Hematopoietic multipotent progenitor cell treated with erythropoietin and hydrocortisone succinate and interleukin-3 and kit ligand, for 8 days (in vitro differentiated cells): ENCODE measurements around the gene RDH11.
"Not testable (repeated sequence)": the region's sequence is repeated elsewhere in the genome, so short reads cannot be mapped to it uniquely, and the experiment has no call there.

ENCODE experiments used
- DNase-seq: peaks from one replicate; pipeline ENCODE4 v3.0.0-alpha.2; 2015

Gene RDH11

DNA sequence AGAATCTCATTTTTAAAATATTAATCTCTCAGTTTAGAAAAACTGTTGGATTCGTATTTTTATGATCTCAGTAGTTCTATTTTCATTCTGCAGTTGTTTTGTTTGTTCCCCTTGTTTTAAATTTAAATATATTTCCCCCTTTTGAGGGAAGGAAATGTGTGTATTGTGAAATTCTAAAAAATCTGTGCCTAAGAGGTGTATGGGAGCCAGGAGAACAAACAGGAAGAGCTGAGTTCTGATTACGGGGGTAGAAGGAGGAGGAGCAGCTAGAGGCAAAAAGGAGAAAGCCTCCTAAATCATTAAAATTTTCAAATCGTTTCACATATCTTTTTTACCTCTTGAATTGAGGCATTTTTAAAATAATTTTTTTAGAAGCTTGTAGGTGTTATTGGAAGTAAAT, 8.4 kb upstream of the RDH11 start:
- DNase-seq = no peak

DNA sequence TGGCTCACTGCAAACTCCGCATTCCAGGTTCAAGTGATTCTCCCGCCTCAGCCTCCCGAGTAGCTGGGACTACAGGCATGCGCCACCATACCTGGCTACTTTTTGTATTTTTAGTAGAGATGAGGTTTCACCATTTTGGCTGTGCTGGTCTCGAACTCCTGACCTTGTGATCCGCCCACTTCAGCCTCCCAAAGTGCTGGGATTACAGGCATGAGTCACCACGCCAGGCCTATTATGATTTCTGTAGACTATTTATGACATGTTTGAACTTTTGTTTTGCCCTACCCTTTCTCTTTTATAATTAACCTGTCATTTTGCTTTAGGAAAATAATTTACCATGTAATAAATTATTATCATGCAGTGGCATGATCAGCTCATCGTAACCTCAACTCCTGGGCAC, 5.9 kb upstream of the RDH11 start, which contains the start of gene RDH12:
RDH12 (plus strand) TSS at position 395 of the 400 bp plus-strand sequence. CDS start 20,757 bp downstream, outside the sequence.
- not testable (repeated sequence) for DNase-seq

GRCh38 chr14:67698179-67698578, 2.6 kb upstream of the RDH11 start:
- no peak for DNase-seq

DNA sequence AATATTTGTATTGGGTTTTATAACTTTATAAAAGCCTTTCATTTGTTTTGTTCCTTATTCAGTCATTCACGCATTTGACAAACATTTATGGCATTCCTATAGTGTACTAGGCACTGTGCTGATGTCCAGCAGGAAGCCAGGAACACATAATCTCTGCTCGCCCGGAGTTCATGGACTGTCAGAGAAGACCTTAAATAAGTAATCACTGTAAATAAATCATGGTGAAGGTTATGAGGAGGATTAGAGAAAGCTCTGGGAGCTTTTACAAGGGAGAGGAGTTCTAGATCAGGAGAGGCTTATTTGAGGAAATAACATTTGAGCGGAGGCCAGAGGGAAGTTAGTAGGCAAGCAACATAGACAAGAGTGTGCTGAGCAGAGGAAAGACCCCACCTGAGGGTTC, 1.4 kb upstream of the RDH11 start:
- no peak for DNase-seq

- peak; percentile 95 for DNase-seq
These were observed 672 bp downstream of the RDH11 start for GRCh38 chr14:67694791-67695393.

- no peak for DNase-seq
These were observed 5.6 kb downstream of the RDH11 start for GRCh38 chr14:67690011-67690410.

DNA sequence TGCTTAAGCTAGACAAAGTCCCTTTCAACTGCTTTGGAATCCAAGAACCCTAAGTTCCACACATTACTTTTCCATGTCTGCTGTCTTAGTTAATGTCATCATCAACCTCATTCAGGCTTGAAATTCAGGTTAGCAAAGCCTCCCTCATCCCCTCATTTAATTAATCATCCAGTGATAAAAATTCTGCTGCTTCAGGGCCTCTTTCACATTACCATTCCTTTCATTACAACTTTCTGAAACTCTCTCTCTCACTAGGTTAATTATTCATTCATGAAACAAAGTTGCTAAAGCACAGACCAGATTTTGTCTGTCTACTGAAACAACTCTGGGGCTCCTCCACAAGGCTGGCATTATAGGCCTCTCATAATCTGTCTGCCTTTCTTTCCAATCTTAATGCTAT, 11.7 kb downstream of the RDH11 start:
- DNase-seq = no peak

DNA sequence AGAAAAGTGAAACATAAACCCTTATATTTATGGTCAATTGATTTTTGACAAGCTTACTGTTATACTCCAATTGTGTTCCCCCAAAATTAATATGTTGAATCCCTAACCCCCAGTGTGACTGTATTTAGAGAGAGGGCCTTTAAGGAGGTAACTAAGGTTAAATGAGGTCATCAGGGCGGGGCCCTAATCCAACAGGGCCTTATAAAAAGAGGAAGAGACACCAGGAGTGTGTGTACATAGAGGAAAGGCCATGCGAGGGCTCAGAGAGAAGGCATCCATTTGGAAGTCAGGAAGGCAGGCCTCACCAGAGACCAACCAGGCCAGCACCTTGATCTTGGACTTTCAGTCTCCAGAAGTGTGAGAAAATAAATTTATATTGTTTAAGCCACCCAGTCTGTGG, 14.6 kb downstream of the RDH11 start:
- DNase-seq = peak; percentile 78

- peak; percentile 94 for DNase-seq
These were observed 15.4 kb downstream of the RDH11 start for GRCh38 chr14:67680121-67680602.

GRCh38 chr14:67679006-67679405, 16.6 kb downstream of the RDH11 start:
- peak; percentile 57 for DNase-seq

GRCh38 chr14:67675219-67675582, 20.4 kb downstream of the RDH11 start:
- peak; percentile 32 for DNase-seq

- peak; percentile 78 for DNase-seq
These were observed 20.9 kb downstream of the RDH11 start, which contains the start of gene VTI1B for GRCh38 chr14:67674480-67675218. Gene VTI1B, minus strand, starts transcription at chr14:67674632. Its CDS starts 143 bp downstream, at chr14:67674489.

DNA sequence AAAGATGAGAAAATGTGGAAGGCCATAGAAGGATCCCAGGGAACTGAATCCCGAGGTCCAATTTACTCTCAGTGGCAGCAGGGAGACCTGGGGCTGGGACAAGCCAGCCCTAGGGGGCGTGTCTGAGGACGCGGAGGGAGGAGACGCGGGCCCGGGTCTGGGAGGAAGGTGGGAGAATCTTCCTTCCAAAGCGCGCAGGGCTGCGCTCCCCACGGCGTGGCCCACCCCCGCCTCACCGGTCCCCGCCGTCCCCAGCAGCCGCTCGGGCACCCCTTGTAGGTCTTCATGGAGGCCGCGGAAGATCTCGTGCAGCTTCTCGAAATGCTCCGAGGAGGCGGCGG, 21.5 kb downstream of the RDH11 start:
- DNase-seq = peak; percentile 70

GRCh38 chr14:67673451-67673850, 22.1 kb downstream of the RDH11 start:
- DNase-seq = no peak

- DNase-seq = no peak
These were observed 27.0 kb downstream of the RDH11 start for GRCh38 chr14:67668559-67668958.

DNA sequence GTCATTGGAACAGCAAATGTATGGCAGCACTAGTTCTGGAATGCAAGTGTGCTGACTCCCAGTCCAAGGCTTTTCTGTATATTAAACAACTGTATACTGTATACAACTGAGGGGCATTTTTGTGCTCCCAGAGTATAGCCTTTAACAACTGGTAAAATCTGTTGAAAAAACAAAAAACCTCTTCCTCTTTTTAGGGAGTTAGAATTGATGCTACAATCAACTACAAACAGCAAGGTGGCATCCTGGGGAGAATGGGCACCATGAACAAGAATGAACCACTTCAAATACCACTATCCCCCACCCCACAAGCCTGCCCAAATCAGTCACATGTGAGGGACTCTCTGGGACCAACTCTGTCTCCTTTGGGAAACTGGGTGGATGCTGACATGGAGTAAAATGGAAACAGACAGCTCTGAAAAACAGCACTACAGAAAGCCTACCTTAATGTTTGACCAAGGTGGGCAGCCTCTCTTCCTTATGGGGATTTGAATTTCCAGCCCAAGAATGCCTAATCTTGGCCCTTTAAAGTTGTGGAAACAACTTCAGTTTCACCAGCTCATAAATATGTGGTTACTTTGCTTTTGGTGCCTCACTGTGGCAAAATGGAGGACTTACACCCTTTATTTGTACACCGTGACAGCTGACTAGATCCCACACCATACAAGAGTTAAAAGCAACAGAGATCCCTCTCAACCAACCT, 28.7 kb downstream of the RDH11 start:
- DNase-seq = peak; percentile 79

DNA sequence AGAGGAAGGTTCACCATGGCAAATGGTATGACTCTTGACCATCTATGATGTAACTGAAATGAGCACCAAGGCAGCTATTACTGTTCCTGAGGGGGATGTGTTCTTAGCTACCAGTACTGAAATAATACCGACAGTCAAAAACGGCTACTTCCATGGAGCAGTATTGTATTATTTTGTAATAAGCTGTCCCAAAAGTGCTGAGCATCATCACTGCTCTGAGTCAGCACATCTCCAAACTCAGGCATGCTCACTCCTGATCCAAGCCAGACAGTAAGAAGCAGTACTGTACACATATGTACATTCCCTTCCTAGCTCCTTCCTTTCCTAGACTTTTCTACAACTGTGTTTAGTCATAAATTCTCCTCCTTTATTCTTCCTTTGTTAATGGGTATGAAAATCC, 29.7 kb downstream of the RDH11 start:
- DNase-seq = no peak

DNA sequence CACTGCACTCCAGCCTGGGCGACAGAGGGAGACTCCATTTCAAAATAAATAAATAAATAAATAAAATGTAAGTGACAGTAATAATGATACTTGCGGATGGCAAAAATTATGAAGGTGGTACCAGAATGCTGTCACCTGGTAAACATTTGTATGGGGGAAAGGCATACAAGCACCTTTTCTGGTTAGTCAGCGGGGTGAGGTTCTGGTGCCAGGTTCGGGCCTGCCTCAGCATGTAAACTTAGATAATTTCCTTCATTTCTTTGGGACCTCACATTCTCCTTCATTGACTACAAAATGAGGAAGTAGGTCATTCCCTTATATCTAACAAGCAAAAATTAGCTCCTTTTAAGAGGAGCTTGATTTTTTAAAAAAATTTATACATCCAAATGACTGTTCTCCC, 31.9 kb downstream of the RDH11 start:
- no peak for DNase-seq

DNA sequence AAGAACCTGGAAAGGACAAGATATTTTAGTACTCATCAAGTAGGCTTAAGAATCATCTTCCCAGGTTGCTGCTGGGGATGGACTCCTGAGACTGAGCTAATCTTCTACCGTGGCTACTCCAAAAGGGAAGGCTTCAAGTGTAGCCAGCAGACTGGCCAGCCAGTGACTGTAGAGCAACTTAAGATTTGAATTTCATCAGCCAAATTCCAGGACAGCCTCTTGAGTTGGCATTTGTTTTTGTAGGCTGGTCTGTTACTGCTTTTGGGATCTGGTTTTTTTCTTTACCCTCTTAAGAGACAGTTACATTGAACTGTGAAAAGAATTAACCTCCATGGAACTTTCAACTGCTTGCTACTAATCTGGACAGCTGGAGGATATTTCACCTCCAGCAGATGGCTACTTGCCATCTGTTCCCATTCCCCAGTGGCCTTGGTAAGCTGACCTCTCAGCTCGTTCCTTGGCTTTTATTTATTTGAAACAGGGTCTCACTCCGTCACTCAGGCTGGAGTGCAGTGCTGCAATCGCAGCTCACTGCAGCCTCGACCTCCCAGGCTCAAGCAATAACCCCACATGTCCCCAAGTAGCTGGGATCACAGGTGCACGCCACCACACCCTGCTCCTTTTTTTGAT, 41.8 kb downstream of the RDH11 start:
- DNase-seq = no peak

- DNase-seq = no peak
These were observed 43.4 kb downstream of the RDH11 start for GRCh38 chr14:67652189-67652588.

- DNase-seq = no peak
These were observed 44.9 kb downstream of the RDH11 start for GRCh38 chr14:67650694-67651093.

GRCh38 chr14:67650151-67650550, 45.4 kb downstream of the RDH11 start:
- DNase-seq = no peak

DNA sequence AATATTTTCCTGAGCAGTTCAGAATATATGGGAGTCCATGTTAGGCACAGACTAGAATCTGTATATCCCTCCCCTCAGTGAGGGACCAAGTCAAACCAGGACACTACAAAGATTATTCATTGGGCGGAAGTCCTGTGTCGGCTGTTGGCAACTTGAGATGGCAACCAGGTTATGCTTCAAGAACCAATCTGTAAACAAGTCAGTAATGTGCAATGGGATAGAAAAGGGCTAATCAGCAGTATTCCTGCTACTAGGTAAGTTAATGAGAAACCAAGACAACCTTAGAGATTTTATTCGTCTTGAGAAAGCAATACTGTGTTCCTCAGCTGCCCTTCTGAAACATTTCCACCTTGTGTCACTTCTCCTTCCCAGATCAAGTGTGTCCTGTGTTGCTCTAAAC, 49.4 kb downstream of the RDH11 start:
- no peak for DNase-seq
